NCI-H774 (cell line): Measurements from ENCODE around the gene MT1X.
"Not testable (repeated sequence)": the region's sequence is repeated elsewhere in the genome, so short reads cannot be mapped to it uniquely, and the experiment has no call there.

Experiments
- DNase-seq: peaks from one replicate; lab custom pipeline; 2025; lab: John Stamatoyannopoulos, UW

MT1X gene

DNA sequence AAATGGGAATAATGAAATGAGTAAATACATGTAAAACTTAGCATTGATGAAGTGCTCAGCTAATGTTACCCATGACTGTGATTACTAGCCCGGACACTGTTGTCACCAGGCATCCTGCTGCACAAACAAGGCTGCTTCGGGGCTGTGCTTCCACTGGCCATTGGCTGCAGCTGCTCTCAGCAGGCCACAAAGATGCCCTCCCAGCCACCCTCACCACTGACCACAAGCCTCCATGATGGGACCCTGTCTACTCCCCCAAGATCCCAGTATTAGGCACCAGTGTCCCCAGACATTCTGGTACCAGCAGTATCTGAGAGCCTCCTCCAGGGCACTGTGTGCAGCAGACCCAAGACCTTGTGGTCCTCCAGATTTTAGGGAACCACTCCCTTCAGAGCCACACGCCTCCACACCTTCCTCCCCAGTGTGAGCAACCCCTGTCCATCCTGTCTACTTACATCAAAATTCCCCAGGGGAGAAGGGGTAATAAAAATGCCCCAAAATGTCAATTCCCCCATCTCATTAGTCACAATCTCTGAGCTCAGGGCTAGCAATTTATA, 28.0 kb downstream of the MT1X start:
- DNase-seq, result no peak

DNA sequence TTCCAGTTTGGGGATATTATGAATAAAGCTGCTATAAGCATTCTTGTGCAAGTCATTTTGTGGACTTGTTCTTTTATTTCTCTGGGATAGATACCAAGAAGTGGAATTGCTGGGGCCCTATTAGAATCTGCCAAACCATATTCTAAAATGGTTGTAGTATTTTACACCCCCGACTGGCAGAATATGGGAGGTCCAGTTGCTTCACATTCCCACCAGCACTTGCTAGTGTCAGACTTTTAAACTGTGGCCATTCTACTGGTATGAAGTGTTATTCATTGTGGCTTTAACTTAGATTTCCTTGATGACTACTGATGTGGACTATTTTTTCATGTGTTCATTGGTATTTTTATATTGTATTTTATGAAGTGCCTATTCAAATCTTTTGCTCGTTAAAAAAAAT, 29.6 kb downstream of the MT1X start:
- no peak for DNase-seq

DNA sequence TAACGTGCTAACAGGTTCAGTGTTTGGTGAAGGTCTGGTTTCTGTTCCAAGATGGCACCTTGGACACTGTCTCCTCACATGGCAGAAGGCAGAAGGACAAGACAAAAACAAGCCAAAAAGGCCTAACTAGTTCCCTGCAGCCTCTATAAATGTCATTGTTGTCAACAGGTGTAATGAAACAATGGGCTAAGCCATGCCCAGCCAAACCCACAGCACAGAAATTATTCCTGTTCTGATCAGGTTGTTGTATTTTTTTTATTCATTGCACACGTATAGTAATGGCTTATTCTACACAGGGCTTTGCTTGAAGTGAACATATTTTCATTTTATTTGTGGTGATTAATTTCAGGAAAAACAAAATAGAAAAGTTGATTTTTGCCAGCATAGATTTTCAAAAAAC, 31.5 kb downstream of the MT1X start:
- DNase-seq, result no peak

DNA sequence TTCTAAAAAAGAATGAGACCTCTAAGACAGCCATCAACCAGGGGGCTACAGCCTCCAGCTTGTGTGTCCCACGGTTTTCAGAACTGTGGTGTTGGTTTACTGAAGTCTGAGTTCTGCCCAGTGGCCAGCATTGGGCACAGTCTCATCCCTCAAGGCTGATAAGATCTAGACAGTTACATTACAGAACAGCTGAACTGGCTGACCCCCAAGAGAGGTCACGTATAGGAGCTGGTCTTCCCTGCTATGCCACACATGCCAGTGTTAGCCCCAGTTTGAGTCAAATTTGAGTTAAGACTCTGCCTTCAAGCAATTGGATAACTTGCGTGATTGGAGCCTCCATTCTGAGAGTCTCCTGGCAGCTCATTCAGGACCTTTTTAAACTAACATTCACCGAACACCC, 32.9 kb downstream of the MT1X start:
- no peak for DNase-seq

DNA sequence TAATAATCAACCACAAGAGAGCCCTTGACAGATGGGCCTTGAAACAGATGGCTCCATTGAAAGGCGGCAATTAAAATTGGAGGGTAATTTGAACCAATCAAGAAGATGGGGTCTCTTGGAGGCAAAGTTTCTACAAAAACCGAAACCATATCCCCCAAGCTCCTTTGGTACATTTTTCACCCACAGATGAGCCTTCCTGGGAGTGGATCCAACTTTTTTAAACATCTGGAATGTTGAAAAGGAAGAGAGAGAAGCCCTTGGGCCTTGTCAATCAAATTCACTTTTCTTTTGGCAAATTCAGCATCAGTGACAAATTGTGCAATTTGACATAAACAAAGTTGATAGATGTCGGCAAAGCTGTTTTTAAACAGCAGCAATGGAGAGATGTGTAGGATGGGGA, 34.5 kb downstream of the MT1X start:
- DNase-seq, result no peak

DNA sequence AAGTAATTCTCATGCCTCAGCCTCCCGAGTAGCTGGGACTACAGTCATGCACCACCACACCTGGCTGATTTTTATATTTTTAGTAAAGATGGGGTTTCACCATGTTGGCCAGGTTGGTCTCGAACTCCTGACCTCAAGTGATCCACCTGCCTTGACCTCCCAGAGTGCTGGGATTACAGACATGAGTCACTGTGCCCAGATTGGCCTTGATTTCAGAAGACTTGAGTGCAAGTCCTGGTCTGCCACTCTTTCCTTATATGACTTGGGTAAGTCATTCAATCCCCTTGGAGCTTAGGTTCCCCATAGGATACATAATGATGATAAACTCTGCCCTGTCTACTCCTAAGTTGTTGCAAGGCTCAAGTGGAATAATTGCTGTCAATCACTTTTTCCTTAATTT, 35.3 kb downstream of the MT1X start:
- not testable (repeated sequence) for DNase-seq

DNA sequence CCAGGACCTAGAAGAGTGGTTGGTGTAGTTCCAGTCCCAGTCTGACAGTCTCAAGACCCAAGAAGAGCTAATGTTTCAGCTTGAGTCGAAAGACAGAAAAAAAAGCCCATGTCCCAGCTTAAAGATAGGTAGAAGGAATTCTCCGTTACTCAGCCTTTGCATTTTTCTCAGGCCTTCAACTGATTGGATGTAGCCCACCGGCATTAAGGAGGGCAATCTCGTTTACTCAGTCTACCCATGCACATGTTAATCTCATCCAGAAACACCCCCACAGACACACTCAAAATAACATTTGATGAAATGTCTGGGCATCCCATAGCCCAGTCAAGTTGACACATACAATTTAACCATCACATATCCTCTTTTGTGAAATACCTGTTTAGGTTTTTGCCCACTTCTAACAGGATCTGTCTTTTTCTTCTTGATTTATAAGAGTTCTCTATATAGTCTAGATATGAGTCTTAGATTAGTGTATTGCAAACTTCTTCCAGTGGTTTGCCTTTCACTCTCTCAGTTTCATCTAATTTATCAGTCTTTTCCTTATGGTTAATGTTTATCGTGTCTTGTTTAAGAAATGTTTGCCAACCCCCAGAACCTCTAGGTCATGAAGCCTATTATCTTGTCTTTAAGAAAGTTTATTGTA, 40.1 kb downstream of the MT1X start:
- no peak for DNase-seq

DNA sequence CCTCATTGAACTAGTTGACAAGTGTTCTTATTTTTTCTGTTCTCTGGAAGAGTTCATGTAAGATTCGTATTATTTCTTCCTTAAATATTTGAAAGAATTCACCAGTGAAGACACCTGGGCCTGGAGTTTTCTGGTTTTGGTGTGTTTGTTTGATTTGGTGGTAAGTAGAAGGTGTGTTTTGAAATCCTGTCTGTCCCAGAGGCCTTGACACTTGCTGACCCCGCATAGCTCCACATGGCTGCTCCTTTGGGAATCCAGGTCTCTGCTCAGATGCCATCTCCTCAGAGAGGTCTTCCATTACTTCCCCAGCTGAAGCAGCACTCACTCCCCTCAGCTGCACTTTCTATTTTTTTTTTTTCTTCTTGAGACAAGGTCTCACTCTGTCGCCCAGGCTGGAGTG, 41.9 kb downstream of the MT1X start:
- DNase-seq, result no peak

DNA sequence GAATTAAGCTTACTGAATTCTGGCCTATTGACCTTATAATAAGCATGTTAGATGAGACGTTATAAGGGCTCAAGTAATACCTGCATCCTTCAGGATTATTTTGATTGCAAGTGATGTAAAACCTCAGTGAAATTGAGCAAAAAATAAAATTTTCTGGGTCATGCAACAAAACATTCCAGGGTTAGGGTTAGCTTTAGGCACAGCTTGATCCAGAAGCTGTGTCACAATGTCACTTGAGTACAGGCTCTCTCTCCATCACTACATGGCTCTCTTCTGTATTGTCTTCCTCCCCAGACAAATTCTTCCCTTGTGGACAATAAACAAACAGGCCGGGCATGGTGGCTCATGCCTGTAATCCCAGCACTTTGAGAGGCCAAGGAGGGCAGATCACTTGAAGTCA, 44.0 kb downstream of the MT1X start:
- DNase-seq, result no peak

DNA sequence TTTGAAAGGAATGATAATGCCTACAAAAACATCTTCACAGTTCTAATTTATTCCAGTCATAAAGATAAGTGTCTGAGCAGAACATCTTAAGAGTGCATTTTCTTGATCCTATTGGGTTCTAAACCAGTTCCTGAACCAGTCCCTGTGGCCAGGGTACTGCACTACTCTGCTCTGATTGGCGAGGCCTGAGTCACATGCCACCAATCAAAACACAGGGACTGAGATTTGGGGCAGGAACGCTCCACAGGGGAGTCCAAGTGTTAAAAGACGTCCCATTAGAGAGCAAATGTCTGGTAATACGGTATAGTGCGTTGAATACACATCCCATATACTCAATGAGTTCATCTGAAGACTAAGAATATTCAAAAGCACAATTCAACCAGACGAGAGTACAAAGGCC, 44.7 kb downstream of the MT1X start:
- no peak for DNase-seq

DNA sequence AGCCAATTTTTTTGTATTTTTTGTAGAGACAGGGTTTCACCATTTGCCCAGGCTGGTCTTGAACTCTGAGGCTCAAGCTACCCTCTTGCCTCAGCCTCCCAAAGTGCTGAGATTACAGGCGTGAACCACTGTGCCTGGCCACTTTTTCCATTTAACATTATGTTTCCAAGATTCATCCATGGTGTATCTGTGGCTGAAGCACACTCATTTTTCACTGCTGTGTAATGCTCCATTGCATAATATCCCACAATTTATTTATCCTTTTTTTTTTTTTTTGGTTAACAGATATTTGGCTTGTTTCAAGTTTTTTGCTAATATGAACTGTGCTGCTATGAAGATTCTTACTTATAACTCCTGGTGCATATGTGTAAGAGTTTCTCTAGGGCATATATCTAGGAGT, 45.8 kb downstream of the MT1X start:
- DNase-seq, result no peak

DNA sequence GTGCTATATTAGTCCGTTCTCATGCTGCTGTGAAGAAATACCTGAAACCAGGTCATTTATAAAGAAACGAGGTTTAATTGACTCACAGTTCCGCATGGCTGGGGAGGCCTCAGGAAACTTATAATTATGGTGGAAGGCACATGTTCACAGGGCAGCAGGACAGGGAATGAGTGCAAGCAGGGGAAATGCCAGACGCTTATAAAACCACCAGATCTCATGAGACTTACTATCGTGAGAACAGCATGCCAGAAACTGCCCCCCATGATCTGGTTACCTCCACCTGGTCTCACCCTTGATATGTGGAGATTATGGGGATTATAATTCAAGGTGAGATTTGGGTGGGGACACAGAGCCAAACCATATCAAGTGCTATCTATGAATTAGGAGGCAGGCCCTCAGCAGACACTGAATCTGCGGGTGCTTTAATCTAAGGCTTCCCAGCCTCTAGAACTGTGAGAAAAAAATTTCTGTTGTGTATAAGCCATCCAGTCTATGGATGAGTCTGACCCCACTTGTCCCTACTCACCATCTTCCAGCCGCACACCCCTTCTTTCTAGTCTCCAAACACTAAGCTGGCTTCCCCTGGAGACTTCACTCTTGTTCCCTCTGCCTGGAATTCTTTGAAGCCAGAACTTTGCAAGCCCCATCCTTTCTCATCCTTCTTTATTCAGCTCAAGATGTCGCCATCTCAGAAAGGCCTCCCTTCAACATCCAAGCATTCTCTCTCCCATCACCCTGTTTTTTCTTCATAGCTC, 46.9 kb downstream of the MT1X start:
- DNase-seq, result no peak

DNA sequence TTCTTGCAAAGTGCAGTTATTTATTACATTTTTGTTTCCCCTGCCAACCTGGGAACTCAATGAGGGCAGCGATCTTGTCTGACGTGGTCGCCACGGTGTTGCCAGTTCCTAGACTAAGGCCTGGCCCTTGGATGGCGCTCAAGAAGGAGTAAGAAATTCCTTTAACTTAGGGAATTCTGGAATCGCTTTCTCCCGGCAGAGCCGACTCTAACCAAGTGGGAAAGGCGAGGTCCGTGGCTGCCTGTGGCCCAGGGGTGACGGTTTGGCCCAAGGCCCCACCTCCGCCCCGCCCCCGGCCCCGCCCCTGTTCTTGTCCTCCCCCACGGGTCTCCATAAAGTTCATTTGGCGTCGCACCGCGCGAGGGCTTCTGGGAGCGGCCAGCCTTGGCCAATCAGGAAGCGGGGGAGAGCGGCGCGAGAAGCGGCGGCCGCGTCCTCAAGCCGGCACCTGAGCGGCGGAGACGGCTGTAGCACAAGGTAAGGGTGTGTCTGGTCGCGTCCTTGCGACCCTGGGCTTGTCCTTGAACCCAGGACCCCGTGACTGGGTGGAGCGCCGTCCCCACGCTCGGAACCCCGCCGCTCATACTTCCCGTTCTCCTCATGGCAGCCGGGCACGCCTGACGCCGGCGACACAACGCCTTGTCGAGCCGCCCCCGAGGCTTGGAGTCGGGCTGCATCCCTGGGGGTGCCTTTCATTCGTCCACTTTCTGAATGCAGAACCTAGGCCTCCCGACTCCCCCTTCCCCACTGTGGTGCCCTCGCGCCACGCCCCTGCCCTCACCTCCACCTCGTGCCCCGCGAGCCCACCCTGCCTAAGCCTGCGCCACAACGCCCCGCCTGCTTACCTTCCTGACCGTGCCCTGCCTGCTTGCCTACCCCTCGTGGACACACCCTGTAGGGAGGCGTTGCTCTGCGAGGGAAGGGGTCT, 47.7 kb downstream of the MT1X start, which contains the start of gene NUP93:
Gene NUP93 (plus strand): TSS at position 395 of the 928 bp plus-strand sequence. CDS start 18,119 bp downstream, outside the sequence.
- peak; percentile 89 for DNase-seq

DNA sequence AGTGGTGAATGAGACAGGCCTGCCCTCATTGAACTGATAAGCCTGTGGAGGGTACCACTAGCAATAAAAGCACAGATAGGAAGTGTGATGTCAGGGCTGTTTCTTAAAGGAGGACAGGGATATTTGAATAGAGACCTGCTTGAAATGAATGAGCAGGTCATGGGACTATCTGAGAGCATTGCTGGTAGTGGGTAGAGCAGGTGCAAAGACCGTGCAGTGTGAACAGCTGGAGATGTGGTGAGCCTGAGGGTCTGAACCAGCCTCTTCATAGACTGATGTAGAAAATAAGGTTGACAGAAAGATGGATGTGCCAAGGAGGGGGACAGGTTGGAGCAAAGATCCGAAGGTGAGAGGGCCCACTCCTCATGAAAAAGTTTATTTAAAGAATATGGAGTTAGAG, 50.1 kb downstream of the MT1X start:
- DNase-seq, result no peak

DNA sequence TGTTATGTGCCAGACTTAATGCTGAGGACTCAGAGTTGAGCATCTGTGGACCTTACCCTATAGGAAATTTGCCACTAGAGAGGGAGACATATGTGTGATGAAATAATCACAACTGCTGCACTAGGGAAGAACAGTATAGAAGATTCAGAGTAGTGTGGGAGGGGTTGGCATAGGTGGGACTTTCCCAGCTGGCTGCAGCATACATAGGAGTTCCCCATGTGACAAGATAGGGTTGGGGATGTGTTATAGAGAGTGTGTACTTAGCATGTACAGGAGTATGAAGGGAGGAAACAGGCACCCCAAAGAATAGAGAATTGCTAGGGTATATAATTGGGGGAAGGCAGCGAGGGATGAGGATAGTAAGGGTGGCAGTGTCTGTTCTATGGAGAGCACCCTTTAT, 50.6 kb downstream of the MT1X start:
- DNase-seq, result no peak
